Small intestine (tissue), 7 donors: Measurements from ENCODE around the gene SPATA16. TPM values are rescaled to one million over a fixed set of nuclear protein-coding genes. Genes with fewer than 3 reads are reported as not detected.

Experiments
- DNase-seq, 2 donors: peaks; one replicate each; pipeline versions ENCODE4 v3.0.0 to v3.0.0-alpha.2; 2013
- FAIRE-seq: peaks from 2 replicates; lab custom pipeline; 2012; peaks lifted over from hg19 to GRCh38; lab: Jason Lieb, UNC
- H3K27ac ChIP-seq, 3 donors: one replicate each; pipeline ENCODE4 v1.5.1; 2013; ENCODE audit warnings: low read length in 2 of 3, mild to moderate bottlenecking in 2 of 3, control low read depth in 1 of 3, inconsistent platforms in 1 of 3, low read depth in 1 of 3, moderate library complexity in 1 of 3
- H3K27me3 ChIP-seq, 3 donors: one replicate each; pipeline ENCODE4 v1.6.1; 2013; ENCODE audit warnings: low read length in 3 of 3, inconsistent platforms in 1 of 3; ENCODE audit not compliant: control insufficient read depth in 3 of 3, insufficient read depth in 3 of 3
- H3K36me3 ChIP-seq, 3 donors: one replicate each; pipeline ENCODE4 v1.6.1; 2013; ENCODE audit warnings: low read length in 3 of 3, inconsistent platforms in 1 of 3, low read depth in 1 of 3, mild to moderate bottlenecking in 1 of 3, moderate library complexity in 1 of 3; ENCODE audit not compliant: control insufficient read depth in 3 of 3, insufficient read depth in 2 of 3
- H3K4me1 ChIP-seq, 3 donors: one replicate each; pipeline ENCODE4 v1.6.1; 2013; ENCODE audit warnings: low read length in 2 of 3, inconsistent platforms in 1 of 3, low read depth in 1 of 3, mild to moderate bottlenecking in 1 of 3, moderate library complexity in 1 of 3; ENCODE audit not compliant: control insufficient read depth in 3 of 3, insufficient read depth in 2 of 3
- H3K4me3 ChIP-seq, 3 donors: one replicate each; pipeline ENCODE4 v1.5.1; 2013; ENCODE audit warnings: low read length in 3 of 3, control low read depth in 1 of 3, inconsistent platforms in 1 of 3, low read depth in 1 of 3, mild to moderate bottlenecking in 1 of 3, moderate library complexity in 1 of 3
- H3K9me3 ChIP-seq, 2 donors: one replicate each; pipeline ENCODE4 v1.6.1; 2013; ENCODE audit warnings: low read depth in 1 of 2, low read length in 1 of 2; ENCODE audit not compliant: control insufficient read depth in 2 of 2, insufficient read depth in 1 of 2
- WGBS, 3 donors: extraction: QIAGEN DNeasy Blood & Tissue Kit; methylation state at CpG; one replicate each; pipeline ENCODE4 v1.1.7; 2013; 5-methylcytosine and 5-hydroxymethylcytosine counted together
- polyA plus RNA-seq, 4 donors: library from polyadenylated mRNA; stranded (reverse) in 3 of 4; unstranded in 1 of 4; fragments of 200-250 nt in 3 of 4; fragments of 120-200 nt in 1 of 4; gene quantifications; one replicate each; pipeline versions ENCODE4 v1.2.1 to v1.2.3, GENCODE V29; 2013
- donor health status: healthy with polysubstance abuse.
- donor health status: control.
- donor health status: control.
- donor health status: Bipolar disorder and iron deficiency.
- donor health status: healthy.

SPATA16 gene
- polyA plus RNA-seq, 4 donors: not detected

- Histone ChIP-seq H3K36me3 (no peaks in the 10 kb centered on the region), H3K4me1 (peaks cover 0 to 3% (median 0%) of the 10 kb centered on the region in 3 donors), H3K27me3 (no peaks in the 10 kb centered on the region), H3K27ac (no peak overlapping the region), H3K4me3 (no peak overlapping the region), H3K9me3 (no peaks in the 10 kb centered on the region)
- WGBS, 3 donors: 69 to 75% (median 74%) methylated on average over 3 of the region's 3 CpGs
- DNase-seq (no peak), FAIRE-seq (no peak)
Measured at GRCh38 chr3:172853921-172854666, 286.9 kb downstream of the SPATA16 start.

GRCh38 chr3:172853005-172853404 is 288.0 kb downstream of the SPATA16 start:
- Histone ChIP-seq H3K4me1 (peaks cover 0 to 3% (median 0%) of the 10 kb centered on the region in 3 donors), H3K9me3 (no peaks in the 10 kb centered on the region), H3K27ac (no peak overlapping the region), H3K27me3 (no peaks in the 10 kb centered on the region), H3K4me3 (no peak overlapping the region), H3K36me3 (no peaks in the 10 kb centered on the region)
- FAIRE-seq: no peak
- no peak for DNase-seq
- 80 to 94% (median 89%) methylated on average over 1 of the region's 1 CpG for WGBS, 3 donors

GRCh38 chr3:172848910-172849309 is 292.1 kb downstream of the SPATA16 start:
- Histone ChIP-seq H3K4me3 (no peak overlapping the region), H3K9me3 (no peaks in the 10 kb centered on the region), H3K4me1 (no peaks in the 10 kb centered on the region), H3K36me3 (no peaks in the 10 kb centered on the region), H3K27me3 (no peaks in the 10 kb centered on the region), H3K27ac (no peak overlapping the region)
- FAIRE-seq (no peak), DNase-seq (no peak)
- WGBS, 3 donors: 39 to 56% (median 46%) methylated on average over 1 of the region's 1 CpG

GRCh38 chr3:172847292-172847691 is 293.7 kb downstream of the SPATA16 start:
- Histone ChIP-seq H3K27me3 (no peaks in the 10 kb centered on the region), H3K4me1 (no peaks in the 10 kb centered on the region), H3K4me3 (no peak overlapping the region), H3K9me3 (no peaks in the 10 kb centered on the region), H3K27ac (no peak overlapping the region), H3K36me3 (no peaks in the 10 kb centered on the region)
- no peak for DNase-seq
- FAIRE-seq: peak; percentile 51

DNA sequence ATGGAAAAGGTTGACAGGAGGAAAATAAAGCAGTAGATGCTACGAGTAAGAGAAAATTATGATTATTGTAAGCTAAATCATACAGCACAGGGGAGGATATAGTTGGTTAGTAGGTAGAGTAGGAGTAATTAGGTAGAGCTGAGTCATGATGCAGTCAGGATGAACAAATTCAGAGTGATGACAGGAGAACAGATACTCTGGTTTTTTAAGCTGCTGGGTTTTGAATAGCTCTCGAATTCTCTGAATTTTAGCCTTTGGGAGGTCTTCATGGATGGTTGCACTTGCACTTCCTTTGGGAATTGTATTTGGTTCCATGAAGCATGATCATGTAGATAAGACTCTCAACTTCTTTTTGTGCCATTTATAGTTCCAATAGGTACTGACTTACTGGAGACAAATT is 294.3 kb downstream of the SPATA16 start:
- H3K4me1 ChIP-seq: no peaks in the 10 kb centered on the region
- no peak overlapping the region for H3K4me3 ChIP-seq
- H3K27ac ChIP-seq: no peak overlapping the region
- H3K9me3 ChIP-seq: no peaks in the 10 kb centered on the region
- DNase-seq (no peak), FAIRE-seq (no peak)
- no peaks in the 10 kb centered on the region for H3K36me3 ChIP-seq
- no peaks in the 10 kb centered on the region for H3K27me3 ChIP-seq
- 85 to 94% (median 85%) methylated on average over 2 of the region's 2 CpGs for WGBS, 3 donors

GRCh38 chr3:172846103-172846561 is 294.9 kb downstream of the SPATA16 start:
- Histone ChIP-seq H3K27me3 (no peaks in the 10 kb centered on the region), H3K27ac (no peak overlapping the region), H3K36me3 (no peaks in the 10 kb centered on the region), H3K9me3 (no peaks in the 10 kb centered on the region), H3K4me1 (no peaks in the 10 kb centered on the region), H3K4me3 (no peak overlapping the region)
- DNase-seq (no peak), FAIRE-seq (no peak)
- 70 to 81% (median 76%) methylated on average over 4 of the region's 4 CpGs for WGBS, 3 donors

GRCh38 chr3:172844428-172844827 is 296.6 kb downstream of the SPATA16 start:
- no peak for DNase-seq
- no peaks in the 10 kb centered on the region for H3K27me3 ChIP-seq
- H3K9me3 ChIP-seq: no peaks in the 10 kb centered on the region
- H3K4me3 ChIP-seq: no peak overlapping the region
- no peak for FAIRE-seq
- H3K36me3 ChIP-seq: no peaks in the 10 kb centered on the region
- no peaks in the 10 kb centered on the region for H3K4me1 ChIP-seq
- WGBS, 3 donors: 68 to 79% (median 72%) methylated on average over 4 of the region's 4 CpGs
- H3K27ac ChIP-seq: no peak overlapping the region

- Histone ChIP-seq H3K27ac (no peak overlapping the region), H3K27me3 (no peaks in the 10 kb centered on the region), H3K4me3 (no peak overlapping the region), H3K9me3 (no peaks in the 10 kb centered on the region), H3K4me1 (no peaks in the 10 kb centered on the region), H3K36me3 (no peaks in the 10 kb centered on the region)
- 44 to 54% (median 52%) methylated on average over 4 of the region's 4 CpGs for WGBS, 3 donors
- FAIRE-seq (no peak), DNase-seq (no peak)
Measured at GRCh38 chr3:172840913-172841312, 300.1 kb downstream of the SPATA16 start.

DNA sequence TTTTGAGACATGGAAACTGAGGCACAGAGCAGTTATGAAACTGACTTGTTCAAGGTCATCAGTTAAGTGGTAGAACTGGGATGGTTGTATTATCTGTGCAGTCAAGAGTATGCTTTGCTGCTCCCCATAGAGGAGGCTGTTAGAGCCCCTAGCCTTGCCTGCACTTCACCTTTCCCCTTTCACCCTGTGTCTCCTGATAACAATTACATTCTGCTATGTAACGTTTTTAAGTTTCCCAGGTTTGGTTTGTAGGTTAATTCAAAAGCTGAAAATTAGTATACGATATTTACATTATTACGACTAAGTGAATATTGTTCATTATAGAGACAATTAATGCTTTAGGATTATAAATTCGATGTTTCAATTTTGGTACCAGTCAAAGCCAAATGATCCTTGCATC is 300.6 kb downstream of the SPATA16 start:
- DNase-seq (no peak), FAIRE-seq (no peak)
- no peak overlapping the region for H3K4me3 ChIP-seq
- no peaks in the 10 kb centered on the region for H3K27me3 ChIP-seq
- no peaks in the 10 kb centered on the region for H3K9me3 ChIP-seq
- no peak overlapping the region for H3K27ac ChIP-seq
- H3K4me1 ChIP-seq: no peaks in the 10 kb centered on the region
- no peaks in the 10 kb centered on the region for H3K36me3 ChIP-seq
- 60 to 75% (median 64%) methylated on average over 4 of the region's 4 CpGs for WGBS, 3 donors
